Upper lobe of left lung (tissue), 6 donors: Measurements from ENCODE around the gene FRMD3. TPM values are rescaled to one million over a fixed set of nuclear protein-coding genes. Genes with fewer than 3 reads are reported as not detected.

Experiments used
- ATAC-seq, 2 donors: fragments of 200-7000 bp; cut with Tn5 transposase; one replicate each; pipeline ENCODE4 v1.9.1; 2022; ENCODE audit warnings: mild to moderate bottlenecking in 2 of 2, moderate library complexity in 2 of 2; ENCODE audit not compliant: low FRiP score in 2 of 2
- DNase-seq, 2 donors: peaks; one replicate each; pipeline ENCODE4 v3.0.0-alpha.2; 2019 to 2020
- H3K27ac ChIP-seq, 4 donors: fragments of 200-600 bp; sonication (generic); one replicate each; pipeline ENCODE4 v1.5.1; 2016 to 2019
- H3K27me3 ChIP-seq, 4 donors: fragments of 200-600 bp; sonication (generic); one replicate each; pipeline ENCODE4 v1.5.1; 2017 to 2019
- H3K36me3 ChIP-seq, 4 donors: fragments of 200-600 bp; sonication (generic); one replicate each; pipeline ENCODE4 v1.5.1; 2016 to 2019
- H3K4me1 ChIP-seq, 4 donors: fragments of 200-600 bp; sonication (generic); one replicate each; pipeline ENCODE4 v1.5.1; 2018 to 2019
- H3K4me3 ChIP-seq, 4 donors: fragments of 200-600 bp; sonication (generic); one replicate each; pipeline ENCODE4 v1.5.1; 2017 to 2019; ENCODE audit warnings: mild to moderate bottlenecking in 2 of 4, moderate library complexity in 1 of 4
- H3K9me3 ChIP-seq, 4 donors: fragments of 200-600 bp; sonication (generic); one replicate each; pipeline ENCODE4 v1.5.1; 2018 to 2019
- EP300 ChIP-seq, 4 donors: sonication (generic); formaldehyde crosslinking; IDR thresholded peaks; one replicate each; pipeline ENCODE4 v1.5.1; 2017; ENCODE audit warnings: antibody characterized with exemption in 4 of 4, control low read depth in 2 of 4
- POLR2A ChIP-seq, 4 donors: fragments of 450-650 bp; IDR thresholded peaks; one replicate each; pipeline ENCODE4 v1.5.1; 2016 to 2017; ENCODE audit warnings: antibody characterized with exemption in 4 of 4, mild to moderate bottlenecking in 2 of 4
- POLR2AphosphoS5 ChIP-seq, 2 donors: sonication (generic); formaldehyde crosslinking; IDR thresholded peaks; one replicate each; pipeline ENCODE4 v1.5.1; 2017; ENCODE audit warnings: antibody characterized with exemption in 2 of 2
- WGBS, 2 donors: methylation state at CpG; one replicate each; pipeline ENCODE4 v1.1.5; 2017 to 2018; 5-methylcytosine and 5-hydroxymethylcytosine counted together
- total RNA-seq, 6 donors: library from RNA; depleted of rRNA in 4 of 6; stranded (reverse); fragments of >200 nt in 4 of 6; gene quantifications; one replicate each; pipeline versions ENCODE4 v1.1.0 to v1.2.1, GENCODE V29; 2016 to 2021
- TF ChIP-seq, protein P1 (sequence below), 6 experiments: fragments of 450-650 bp in 4 of 6; fragments of 200-600 bp in 2 of 6; sonication (generic) in 2 of 6; IDR thresholded peaks; one replicate each; pipeline ENCODE4 v1.5.1; 2016 to 2019; ENCODE audit warnings: antibody characterized with exemption in 6 of 6
- donor health status: DM: no; HTN: no; CAD: no; lungs with moderate emphysema.
- donor health status: DM: no; HTN: yes; CAD: no; lungs with severe emphysema.

FRMD3 gene
- total RNA-seq, 6 donors from 2014 or later: 5.6 to 33.4 (median 10.4) TPM

DNA sequence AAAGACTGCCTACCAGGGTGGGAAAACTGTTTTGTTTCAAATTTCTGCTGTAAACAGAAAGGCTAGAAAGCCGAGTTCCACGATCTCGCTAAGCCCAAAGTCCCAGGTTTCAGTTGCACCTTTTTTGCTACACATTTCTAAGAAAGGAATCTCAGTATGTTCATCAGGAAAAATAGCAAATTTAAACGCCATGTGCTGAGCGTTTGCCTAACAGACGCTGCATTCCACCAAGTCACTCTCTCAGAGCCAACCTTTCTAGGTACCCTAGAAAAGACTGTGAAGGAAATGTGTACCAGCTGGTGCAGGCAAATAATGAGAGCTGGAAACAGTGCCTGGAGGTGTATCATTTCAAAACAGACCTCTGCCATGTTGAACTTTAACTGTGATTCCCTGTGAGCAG lies 71.8 kb downstream of the FRMD3 start:
- DNase-seq: no peak

GRCh38 chr9:83459830-83460229 lies 78.4 kb downstream of the FRMD3 start:
- Histone ChIP-seq H3K9me3 (peaks cover 0 to 4% (median 0%) of the 10 kb centered on the region in 4 donors), H3K4me3 (no peak overlapping the region), H3K27me3 (no peaks in the 10 kb centered on the region), H3K4me1 (no peaks in the 10 kb centered on the region), H3K27ac (no peak overlapping the region), H3K36me3 (no peaks in the 10 kb centered on the region)
- TF ChIP-seq EP300 (IDR thresholded peaks at IDR 0.05) (no peak), POLR2AphosphoS5 (IDR thresholded peaks at IDR 0.05) (no peak), POLR2A (IDR thresholded peaks at IDR 0.05) (no peak)
- TF ChIP-seq, protein P1, sequence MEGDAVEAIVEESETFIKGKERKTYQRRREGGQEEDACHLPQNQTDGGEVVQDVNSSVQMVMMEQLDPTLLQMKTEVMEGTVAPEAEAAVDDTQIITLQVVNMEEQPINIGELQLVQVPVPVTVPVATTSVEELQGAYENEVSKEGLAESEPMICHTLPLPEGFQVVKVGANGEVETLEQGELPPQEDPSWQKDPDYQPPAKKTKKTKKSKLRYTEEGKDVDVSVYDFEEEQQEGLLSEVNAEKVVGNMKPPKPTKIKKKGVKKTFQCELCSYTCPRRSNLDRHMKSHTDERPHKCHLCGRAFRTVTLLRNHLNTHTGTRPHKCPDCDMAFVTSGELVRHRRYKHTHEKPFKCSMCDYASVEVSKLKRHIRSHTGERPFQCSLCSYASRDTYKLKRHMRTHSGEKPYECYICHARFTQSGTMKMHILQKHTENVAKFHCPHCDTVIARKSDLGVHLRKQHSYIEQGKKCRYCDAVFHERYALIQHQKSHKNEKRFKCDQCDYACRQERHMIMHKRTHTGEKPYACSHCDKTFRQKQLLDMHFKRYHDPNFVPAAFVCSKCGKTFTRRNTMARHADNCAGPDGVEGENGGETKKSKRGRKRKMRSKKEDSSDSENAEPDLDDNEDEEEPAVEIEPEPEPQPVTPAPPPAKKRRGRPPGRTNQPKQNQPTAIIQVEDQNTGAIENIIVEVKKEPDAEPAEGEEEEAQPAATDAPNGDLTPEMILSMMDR (IDR thresholded peaks at IDR 0.05): no peak
- no peak for ATAC-seq
- no peak for DNase-seq
- 83 to 93% methylated on average over 3 to 4 of the region's 4 CpGs for WGBS, 2 donors

More for the DNA sequence above, 71.8 kb downstream of the FRMD3 start:
- H3K27me3 ChIP-seq: no peaks in the 10 kb centered on the region
- H3K27ac ChIP-seq: no peak overlapping the region
- H3K4me3 ChIP-seq: no peak overlapping the region
- TF ChIP-seq POLR2AphosphoS5 (IDR thresholded peaks at IDR 0.05): no peak
- TF ChIP-seq, protein P1 (IDR thresholded peaks at IDR 0.05): no peak
- no peak for TF ChIP-seq EP300 (IDR thresholded peaks at IDR 0.05)
- TF ChIP-seq POLR2A (IDR thresholded peaks at IDR 0.05): no peak
- H3K4me1 ChIP-seq: no peaks in the 10 kb centered on the region
- no peak for ATAC-seq
- H3K36me3 ChIP-seq: no peaks in the 10 kb centered on the region
- H3K9me3 ChIP-seq: peaks cover 0 to under 1% (median 0%) of the 10 kb centered on the region in 4 donors
- 89 to 92% methylated on average over 6 of the region's 6 CpGs for WGBS, 2 donors

- no peak for DNase-seq
- H3K4me1 ChIP-seq: no peaks in the 10 kb centered on the region
- 97 to 100% methylated on average over 2 of the region's 2 CpGs for WGBS, 2 donors
- H3K27ac ChIP-seq: no peak overlapping the region
- no peak overlapping the region for H3K4me3 ChIP-seq
- no peak for ATAC-seq
- H3K27me3 ChIP-seq: no peaks in the 10 kb centered on the region
- H3K36me3 ChIP-seq: no peaks in the 10 kb centered on the region
- peaks cover 0 to 4% (median 0%) of the 10 kb centered on the region in 4 donors for H3K9me3 ChIP-seq
- TF ChIP-seq POLR2A (IDR thresholded peaks at IDR 0.05) (no peak), POLR2AphosphoS5 (IDR thresholded peaks at IDR 0.05) (no peak), EP300 (IDR thresholded peaks at IDR 0.05) (no peak)
- TF ChIP-seq, protein P1 (IDR thresholded peaks at IDR 0.05): no peak
Measured at GRCh38 chr9:83458530-83458929, 79.7 kb downstream of the FRMD3 start.

GRCh38 chr9:83457005-83457404 lies 81.2 kb downstream of the FRMD3 start:
- ATAC-seq (no peak), DNase-seq (no peak)
- TF ChIP-seq, protein P1 (IDR thresholded peaks at IDR 0.05): no peak
- no peak for TF ChIP-seq POLR2A (IDR thresholded peaks at IDR 0.05)
- no peak for TF ChIP-seq POLR2AphosphoS5 (IDR thresholded peaks at IDR 0.05)
- no peak for TF ChIP-seq EP300 (IDR thresholded peaks at IDR 0.05)
- Histone ChIP-seq H3K9me3 (peaks cover 0 to 4% (median 0%) of the 10 kb centered on the region in 4 donors), H3K27ac (no peak overlapping the region), H3K4me3 (no peak overlapping the region), H3K4me1 (no peaks in the 10 kb centered on the region), H3K36me3 (no peaks in the 10 kb centered on the region), H3K27me3 (no peaks in the 10 kb centered on the region)
- WGBS, 2 donors: 76 to 79% methylated on average over 3 of the region's 3 CpGs

- Histone ChIP-seq H3K4me1 (no peaks in the 10 kb centered on the region), H3K27ac (no peak overlapping the region), H3K27me3 (no peaks in the 10 kb centered on the region), H3K4me3 (no peak overlapping the region), H3K9me3 (peaks cover 0 to 2% (median 0%) of the 10 kb centered on the region in 4 donors), H3K36me3 (no peaks in the 10 kb centered on the region)
- DNase-seq (no peak), ATAC-seq (no peak)
- TF ChIP-seq, protein P1 (IDR thresholded peaks at IDR 0.05): no peak
- no peak for TF ChIP-seq EP300 (IDR thresholded peaks at IDR 0.05)
- no peak for TF ChIP-seq POLR2AphosphoS5 (IDR thresholded peaks at IDR 0.05)
- no peak for TF ChIP-seq POLR2A (IDR thresholded peaks at IDR 0.05)
- 86 to 94% methylated on average over 2 of the region's 2 CpGs for WGBS, 2 donors
Measured at GRCh38 chr9:83456226-83456625, 82.0 kb downstream of the FRMD3 start.
